Fibroblast of skin of left biceps (primary cell): Measurements from ENCODE around the gene INSIG1.

ENCODE experiments used
- DNase-seq, 2 experiments: peaks; one replicate each; pipeline ENCODE4 v3.0.0-alpha.2; 2013; ENCODE audit warnings: low read depth in 2 of 2

The INSIG1 gene

GRCh38 chr7:155303039-155303593 lies 5.4 kb downstream of the INSIG1 start:
- no peak for DNase-seq

- DNase-seq = no peak
These were observed 6.2 kb downstream of the INSIG1 start for GRCh38 chr7:155303897-155304296.

GRCh38 chr7:155305231-155305904 lies 7.7 kb downstream of the INSIG1 start:
- DNase-seq = no peak

GRCh38 chr7:155306673-155307470 lies 9.2 kb downstream of the INSIG1 start:
- no peak for DNase-seq

- no peak for DNase-seq
These were observed 10.8 kb downstream of the INSIG1 start for GRCh38 chr7:155308330-155309020.

GRCh38 chr7:155309021-155309338 lies 11.3 kb downstream of the INSIG1 start:
- DNase-seq = no peak

- DNase-seq = no peak
These were observed 12.9 kb downstream of the INSIG1 start for GRCh38 chr7:155310425-155311114.

- DNase-seq = no peak
These were observed 14.3 kb downstream of the INSIG1 start for GRCh38 chr7:155311826-155312537.

- no peak for DNase-seq
These were observed 15.0 kb downstream of the INSIG1 start for GRCh38 chr7:155312633-155313032.

GRCh38 chr7:155313096-155313495 lies 15.4 kb downstream of the INSIG1 start:
- DNase-seq = no peak

GRCh38 chr7:155315977-155316376 lies 18.3 kb downstream of the INSIG1 start:
- DNase-seq = no peak

- DNase-seq = no peak
These were observed 18.9 kb downstream of the INSIG1 start for GRCh38 chr7:155316427-155317113.

- DNase-seq = no peak
These were observed 19.4 kb downstream of the INSIG1 start for GRCh38 chr7:155317114-155317434.

- DNase-seq = no peak
These were observed 20.6 kb downstream of the INSIG1 start for GRCh38 chr7:155318245-155318644.

- no peak for DNase-seq
These were observed 24.9 kb downstream of the INSIG1 start for GRCh38 chr7:155322530-155322929.

GRCh38 chr7:155323001-155323638 lies 25.4 kb downstream of the INSIG1 start:
- no peak for DNase-seq

GRCh38 chr7:155324012-155324917 lies 26.6 kb downstream of the INSIG1 start:
- DNase-seq = no peak

- DNase-seq = no peak
These were observed 27.2 kb downstream of the INSIG1 start for GRCh38 chr7:155324918-155325235.

- DNase-seq = no peak
These were observed 28.7 kb downstream of the INSIG1 start for GRCh38 chr7:155326385-155326784.
